T-helper 2 cell treated with Interferon-gamma antibody and Interleukin-4, amounts not matched to agents 100 ng/mL and 5 ng/mL, for 36 hours (primary cell): ENCODE results near the gene TTLL13. TPM values are rescaled to one million over a fixed set of nuclear protein-coding genes. Genes with fewer than 3 reads are reported as not detected.

Experiments
- total RNA-seq: library from RNA; stranded (reverse); gene quantifications from 2 replicates; pipeline ENCODE4 v1.2.3, GENCODE V29; 2022

TTLL13 gene
- total RNA-seq, 1 donor from 2014 or later, result 1.1 TPM

Other genes with a start within 250 kb of the TTLL13 start
- gene ZNF710, start 248.2 kb upstream of the TTLL13 start, total RNA-seq, result 25.5 and 27.5 TPM in 2 replicates
- 256 and 258 TPM in 2 replicates for gene IDH2, start 147.1 kb upstream of the TTLL13 start, total RNA-seq
- gene SEMA4B, start 48.2 kb upstream of the TTLL13 start, total RNA-seq, result 19.0 and 20.3 TPM in 2 replicates
- gene CIB1, start 15.6 kb upstream of the TTLL13 start, total RNA-seq, result 125 TPM in 2 replicates
- 13.1 and 14.5 TPM in 2 replicates for gene GDPGP1, start 15.3 kb upstream of the TTLL13 start, total RNA-seq
- 30.0 and 31.8 TPM in 2 replicates for gene NGRN, start 16.1 kb downstream of the TTLL13 start, total RNA-seq
- 1.8 and 1.9 TPM in 2 replicates for gene ZNF774, start 102.7 kb downstream of the TTLL13 start, total RNA-seq
- 212 and 216 TPM in 2 replicates for gene IQGAP1, start 138.7 kb downstream of the TTLL13 start, total RNA-seq